Stimulated activated CD4-positive, alpha-beta T cell treated with anti-CD3 and anti-CD28 coated beads, Interleukin-1b, Interleukin-23, amount 100 ng/mL, for 4 hours (primary cell): Measurements from ENCODE around the gene PCNX2.
"Not testable (repeated sequence)": the region's sequence is repeated elsewhere in the genome, so short reads cannot be mapped to it uniquely, and the experiment has no call there.

Source experiments
- DNase-seq, 2 donors: peaks; one replicate each; pipeline ENCODE4 v3.0.0-alpha.2; 2020; ENCODE audit warnings: low read depth in 2 of 2

PCNX2 gene

GRCh38 chr1:233015965-233016364 is 279.6 kb downstream of the PCNX2 start:
- DNase-seq, result no peak

GRCh38 chr1:233012021-233012420 is 283.5 kb downstream of the PCNX2 start:
- DNase-seq, result no peak

GRCh38 chr1:233010146-233010545 is 285.4 kb downstream of the PCNX2 start:
- no peak for DNase-seq

GRCh38 chr1:233006541-233006973 is 289.0 kb downstream of the PCNX2 start:
- no peak for DNase-seq

- DNase-seq, result no peak
Observed at GRCh38 chr1:233006108-233006507, 289.4 kb downstream of the PCNX2 start.

GRCh38 chr1:233005703-233006102 is 289.8 kb downstream of the PCNX2 start:
- no peak for DNase-seq

GRCh38 chr1:233005156-233005555 is 290.4 kb downstream of the PCNX2 start:
- no peak for DNase-seq

GRCh38 chr1:233004451-233004850 is 291.1 kb downstream of the PCNX2 start:
- DNase-seq, result no peak

GRCh38 chr1:233003638-233004037 is 291.9 kb downstream of the PCNX2 start:
- not testable (repeated sequence) for DNase-seq

- no peak for DNase-seq
Observed at GRCh38 chr1:232999956-233000625, 295.4 kb downstream of the PCNX2 start.

- no peak for DNase-seq
Observed at GRCh38 chr1:232998646-232999045, 296.9 kb downstream of the PCNX2 start.

GRCh38 chr1:232998138-232998537 is 297.4 kb downstream of the PCNX2 start:
- DNase-seq, result no peak

- DNase-seq, result no peak
Observed at GRCh38 chr1:232996143-232996542, 299.4 kb downstream of the PCNX2 start.

- no peak for DNase-seq
Observed at GRCh38 chr1:232995189-232995588, 300.3 kb downstream of the PCNX2 start.

GRCh38 chr1:232993555-232993954 is 302.0 kb downstream of the PCNX2 start:
- DNase-seq, result no peak

- no peak for DNase-seq
Observed at GRCh38 chr1:232992227-232992626, 303.3 kb downstream of the PCNX2 start.

- no peak for DNase-seq
Observed at GRCh38 chr1:232991238-232991637, 304.3 kb downstream of the PCNX2 start.

- DNase-seq, result no peak
Observed at GRCh38 chr1:232990176-232991128, 305.1 kb downstream of the PCNX2 start.

- no peak for DNase-seq
Observed at GRCh38 chr1:232988572-232989040, 306.9 kb downstream of the PCNX2 start.

GRCh38 chr1:232987774-232988140 is 307.8 kb downstream of the PCNX2 start:
- DNase-seq, result no peak

GRCh38 chr1:232987046-232987773 is 308.3 kb downstream of the PCNX2 start:
- no peak for DNase-seq

- no peak for DNase-seq
Observed at GRCh38 chr1:232986527-232986922, 309.0 kb downstream of the PCNX2 start.
